ENCODE results near the gene ZFP69B. TPM values are rescaled to one million over a fixed set of nuclear protein-coding genes. Genes with fewer than 3 reads are reported as not detected.

Gene ZFP69B
- total and polyA plus RNA-seq, 2 of the 8 experiments (the other 6 are each of a cell fraction or from before 2014, with no cell fraction given): 1.7 to 8.2 TPM

- no peak for TF ChIP-seq EP300 (IDR thresholded peaks at IDR 0.05; ENCODE audit: borderline replicate concordance in 1 of 2, low read depth in 2 of 2, low read length in 2 of 2)
- no peak for TF ChIP-seq KDM4A (IDR thresholded peaks at IDR 0.05; ENCODE audit: low read depth, low read length, severe bottlenecking)
- no peak for TF ChIP-seq TBP (IDR thresholded peaks at IDR 0.05; ENCODE audit: low read depth, low read length)
- TF ChIP-seq SAP30 (IDR thresholded peaks at IDR 0.05; ENCODE audit: insufficient read depth, insufficient replicate concordance, low read length): no peak
Observed at GRCh38 chr1:40407453-40407852, 42.8 kb upstream of the ZFP69B start (continued).
